ENCODE measurements around the gene SCNN1A.

Gene SCNN1A

DNA sequence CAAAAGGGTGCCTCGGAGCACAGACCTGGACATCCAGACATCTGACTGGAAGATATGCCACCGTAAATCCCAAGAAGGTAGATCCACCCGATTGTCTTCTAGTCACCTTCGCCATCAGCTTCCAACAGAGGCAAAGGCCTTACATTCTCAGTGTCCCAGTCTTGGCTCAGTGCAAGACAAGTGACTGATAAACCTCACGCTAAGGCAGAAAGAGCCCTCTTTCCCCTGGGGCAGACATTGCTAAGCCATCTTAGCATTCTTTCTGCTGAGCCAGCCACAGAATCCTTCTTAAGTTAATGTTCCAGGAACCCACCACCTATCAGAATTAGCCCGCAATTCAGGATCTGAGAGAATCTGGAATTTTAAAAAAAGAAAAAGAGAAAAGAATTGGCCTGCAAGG is 69.2 kb downstream of the SCNN1A start:
- Histone ChIP-seq H3K79me2 (ENCODE audit: insufficient read depth, low read length) (no peaks in the 10 kb centered on the region), H4K20me1 (ENCODE audit: low read depth, low read length) (no peaks in the 10 kb centered on the region), H3K4me3 (ENCODE audit: insufficient read depth, low read length, poor library complexity, severe bottlenecking) (no peak overlapping the region), H3K27me3 (ENCODE audit: low read length) (no peaks in the 10 kb centered on the region), H3K9ac (ENCODE audit: low read length) (no peak overlapping the region), H3K9me2 (replicated peaks; ENCODE audit: insufficient read depth, low read length) (no peaks in the 10 kb centered on the region), H3F3A (ENCODE audit: insufficient read depth) (no peaks in the 10 kb centered on the region), H3K27ac (ENCODE audit: low read depth, low read length) (no peak overlapping the region), H3K9me3 (ENCODE audit: insufficient read depth, low read length) (no peaks in the 10 kb centered on the region), H2AFZ (ENCODE audit: low read depth, low read length, severe bottlenecking) (no peak overlapping the region), H3K4me2 (ENCODE audit: low read depth, low read length, poor library complexity, severe bottlenecking) (no peak overlapping the region), H3K36me3 (ENCODE audit: low read length) (no peaks in the 10 kb centered on the region)
- no peak for TF ChIP-seq EZH2phosphoT487 (conservative IDR thresholded peaks at IDR 0.05; ENCODE audit: low read length)
- TF ChIP-seq, protein P1, sequence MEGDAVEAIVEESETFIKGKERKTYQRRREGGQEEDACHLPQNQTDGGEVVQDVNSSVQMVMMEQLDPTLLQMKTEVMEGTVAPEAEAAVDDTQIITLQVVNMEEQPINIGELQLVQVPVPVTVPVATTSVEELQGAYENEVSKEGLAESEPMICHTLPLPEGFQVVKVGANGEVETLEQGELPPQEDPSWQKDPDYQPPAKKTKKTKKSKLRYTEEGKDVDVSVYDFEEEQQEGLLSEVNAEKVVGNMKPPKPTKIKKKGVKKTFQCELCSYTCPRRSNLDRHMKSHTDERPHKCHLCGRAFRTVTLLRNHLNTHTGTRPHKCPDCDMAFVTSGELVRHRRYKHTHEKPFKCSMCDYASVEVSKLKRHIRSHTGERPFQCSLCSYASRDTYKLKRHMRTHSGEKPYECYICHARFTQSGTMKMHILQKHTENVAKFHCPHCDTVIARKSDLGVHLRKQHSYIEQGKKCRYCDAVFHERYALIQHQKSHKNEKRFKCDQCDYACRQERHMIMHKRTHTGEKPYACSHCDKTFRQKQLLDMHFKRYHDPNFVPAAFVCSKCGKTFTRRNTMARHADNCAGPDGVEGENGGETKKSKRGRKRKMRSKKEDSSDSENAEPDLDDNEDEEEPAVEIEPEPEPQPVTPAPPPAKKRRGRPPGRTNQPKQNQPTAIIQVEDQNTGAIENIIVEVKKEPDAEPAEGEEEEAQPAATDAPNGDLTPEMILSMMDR (IDR thresholded peaks at IDR 0.05; ENCODE audit: insufficient read depth, low read length, poor library complexity, severe bottlenecking): no peak

DNA sequence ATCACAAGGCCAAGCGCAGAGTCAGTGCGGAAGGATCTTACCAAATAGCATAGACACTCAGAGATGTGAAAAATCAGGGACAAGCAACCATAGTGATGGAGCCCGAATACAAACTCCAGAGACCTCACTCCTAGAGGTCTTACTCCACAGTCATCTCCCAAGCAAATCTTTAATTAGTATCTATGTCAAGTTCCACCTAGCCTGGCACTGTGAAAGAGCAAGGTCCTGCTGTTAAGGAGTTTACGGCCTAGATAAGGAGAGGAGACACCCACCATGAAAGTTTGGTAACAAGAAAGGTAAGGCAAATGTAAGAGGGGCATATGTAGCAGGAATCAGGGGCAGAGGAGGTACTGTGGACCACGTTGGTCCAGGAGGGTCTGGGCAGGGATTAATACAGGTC is 72.3 kb downstream of the SCNN1A start:
- Histone ChIP-seq H3K4me2 (ENCODE audit: low read depth, low read length, poor library complexity, severe bottlenecking) (no peak overlapping the region), H3K9me3 (ENCODE audit: insufficient read depth, low read length) (no peaks in the 10 kb centered on the region), H3K9ac (ENCODE audit: low read length) (no peak overlapping the region), H4K20me1 (ENCODE audit: low read depth, low read length) (no peaks in the 10 kb centered on the region), H3K9me2 (replicated peaks; ENCODE audit: insufficient read depth, low read length) (no peaks in the 10 kb centered on the region), H3K79me2 (ENCODE audit: insufficient read depth, low read length) (no peaks in the 10 kb centered on the region), H3K27me3 (ENCODE audit: low read length) (no peaks in the 10 kb centered on the region), H3K27ac (ENCODE audit: low read depth, low read length) (no peak overlapping the region), H3F3A (ENCODE audit: insufficient read depth) (no peaks in the 10 kb centered on the region), H3K4me3 (ENCODE audit: insufficient read depth, low read length, poor library complexity, severe bottlenecking) (no peak overlapping the region), H3K36me3 (ENCODE audit: low read length) (no peaks in the 10 kb centered on the region), H2AFZ (ENCODE audit: low read depth, low read length, severe bottlenecking) (no peak overlapping the region)
- TF ChIP-seq, protein P1 (IDR thresholded peaks at IDR 0.05; ENCODE audit: insufficient read depth, low read length, poor library complexity, severe bottlenecking): no peak
- TF ChIP-seq EZH2phosphoT487 (conservative IDR thresholded peaks at IDR 0.05; ENCODE audit: low read length): no peak

DNA sequence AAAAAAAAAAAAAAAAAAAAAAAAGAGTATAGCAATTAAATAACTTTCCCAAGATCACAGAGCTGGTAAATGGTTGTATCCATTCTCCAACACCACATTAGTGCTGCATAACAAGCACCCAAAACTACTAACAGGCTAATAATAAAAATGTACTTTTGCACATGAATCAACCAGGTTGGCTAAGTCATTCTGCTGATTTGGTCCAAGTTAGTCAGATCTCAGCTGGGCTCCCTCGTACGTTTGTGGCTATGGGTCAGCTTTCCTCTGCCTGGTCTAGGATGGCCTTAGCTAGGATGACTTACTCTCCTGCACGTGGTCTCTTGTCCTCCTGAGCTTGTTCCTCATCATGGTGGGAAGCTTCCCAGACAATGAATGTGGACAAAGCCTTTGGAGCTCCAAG is 72.7 kb downstream of the SCNN1A start:
- no peaks in the 10 kb centered on the region for H4K20me1 ChIP-seq (ENCODE audit: low read depth, low read length)
- no peak overlapping the region for H2AFZ ChIP-seq (ENCODE audit: low read depth, low read length, severe bottlenecking)
- H3K9me2 ChIP-seq (replicated peaks; ENCODE audit: insufficient read depth, low read length): no peaks in the 10 kb centered on the region
- TF ChIP-seq EZH2phosphoT487 (conservative IDR thresholded peaks at IDR 0.05; ENCODE audit: low read length): no peak
- TF ChIP-seq, protein P1 (IDR thresholded peaks at IDR 0.05; ENCODE audit: insufficient read depth, low read length, poor library complexity, severe bottlenecking): no peak
- H3K9me3 ChIP-seq (ENCODE audit: insufficient read depth, low read length): no peaks in the 10 kb centered on the region
- H3K27ac ChIP-seq (ENCODE audit: low read depth, low read length): no peak overlapping the region
- no peaks in the 10 kb centered on the region for H3F3A ChIP-seq (ENCODE audit: insufficient read depth)
- no peaks in the 10 kb centered on the region for H3K79me2 ChIP-seq (ENCODE audit: insufficient read depth, low read length)
- no peaks in the 10 kb centered on the region for H3K27me3 ChIP-seq (ENCODE audit: low read length)
- no peak overlapping the region for H3K4me2 ChIP-seq (ENCODE audit: low read depth, low read length, poor library complexity, severe bottlenecking)
- no peak overlapping the region for H3K9ac ChIP-seq (ENCODE audit: low read length)
- no peak overlapping the region for H3K4me3 ChIP-seq (ENCODE audit: insufficient read depth, low read length, poor library complexity, severe bottlenecking)
- H3K36me3 ChIP-seq (ENCODE audit: low read length): no peaks in the 10 kb centered on the region
